ENCODE measurements around the gene MTRF1L. TPM values are rescaled to one million over a fixed set of nuclear protein-coding genes. Genes with fewer than 3 reads are reported as not detected.

Gene MTRF1L
- total RNA-seq, 1 donor from 2014 or later, result 17.0 TPM

DNA sequence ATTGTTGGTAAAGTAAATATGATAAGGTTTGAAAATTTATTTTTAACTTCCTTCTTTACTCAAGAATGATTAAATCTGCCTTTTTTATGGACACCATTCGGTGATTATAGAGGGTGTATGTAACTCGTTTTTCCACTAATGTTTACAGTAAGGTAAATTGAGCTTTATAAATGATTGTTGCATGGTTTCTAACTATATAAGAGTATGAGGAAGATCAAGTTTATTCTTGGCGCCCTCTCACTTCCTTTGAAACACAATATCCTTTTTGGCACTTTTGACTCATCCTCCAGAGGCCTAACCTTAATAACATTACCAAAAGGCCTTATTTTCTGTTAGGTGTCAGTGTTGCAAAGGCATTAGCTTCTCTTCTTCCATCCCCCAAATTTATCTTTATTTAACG, 41.8 kb upstream of the MTRF1L start:
- TF ChIP-seq, protein P1, sequence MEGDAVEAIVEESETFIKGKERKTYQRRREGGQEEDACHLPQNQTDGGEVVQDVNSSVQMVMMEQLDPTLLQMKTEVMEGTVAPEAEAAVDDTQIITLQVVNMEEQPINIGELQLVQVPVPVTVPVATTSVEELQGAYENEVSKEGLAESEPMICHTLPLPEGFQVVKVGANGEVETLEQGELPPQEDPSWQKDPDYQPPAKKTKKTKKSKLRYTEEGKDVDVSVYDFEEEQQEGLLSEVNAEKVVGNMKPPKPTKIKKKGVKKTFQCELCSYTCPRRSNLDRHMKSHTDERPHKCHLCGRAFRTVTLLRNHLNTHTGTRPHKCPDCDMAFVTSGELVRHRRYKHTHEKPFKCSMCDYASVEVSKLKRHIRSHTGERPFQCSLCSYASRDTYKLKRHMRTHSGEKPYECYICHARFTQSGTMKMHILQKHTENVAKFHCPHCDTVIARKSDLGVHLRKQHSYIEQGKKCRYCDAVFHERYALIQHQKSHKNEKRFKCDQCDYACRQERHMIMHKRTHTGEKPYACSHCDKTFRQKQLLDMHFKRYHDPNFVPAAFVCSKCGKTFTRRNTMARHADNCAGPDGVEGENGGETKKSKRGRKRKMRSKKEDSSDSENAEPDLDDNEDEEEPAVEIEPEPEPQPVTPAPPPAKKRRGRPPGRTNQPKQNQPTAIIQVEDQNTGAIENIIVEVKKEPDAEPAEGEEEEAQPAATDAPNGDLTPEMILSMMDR (IDR thresholded peaks at IDR 0.05; ENCODE audit: unreplicated experiment), result no peak

DNA sequence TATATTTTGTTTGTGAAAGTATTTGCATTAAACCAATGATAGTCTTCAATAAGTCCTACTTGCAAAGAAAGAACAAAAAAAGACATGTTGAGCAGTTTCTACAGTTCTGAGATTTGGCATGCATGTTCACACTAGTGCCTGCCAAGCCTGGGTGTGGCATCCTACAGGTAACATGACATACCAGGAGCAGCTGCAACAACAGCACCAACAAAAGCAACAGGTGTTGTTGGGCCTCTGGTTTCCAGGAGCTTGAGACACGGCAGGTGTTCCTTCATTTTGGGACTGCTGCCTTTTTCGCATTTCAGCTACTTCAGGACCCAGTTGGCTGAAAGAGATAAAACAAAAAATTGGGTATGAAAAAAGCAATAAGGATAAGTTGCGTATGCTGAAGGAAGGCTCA, 41.2 kb upstream of the MTRF1L start:
- Mint-ChIP-seq H3K27me3 (ENCODE audit: low read depth) (no peaks in the 10 kb centered on the region), H3K36me3 (no peaks in the 10 kb centered on the region), H3K4me1 (no peaks in the 10 kb centered on the region), H3K4me3 (no peak overlapping the region), H3K27ac (no peak overlapping the region), H3K9me3 (peaks cover 11% of the 10 kb centered on the region)
- no peak for DNase-seq (ENCODE audit: low spot score in 2 of 2, unreplicated experiment in 2 of 2)
- TF ChIP-seq, protein P1 (IDR thresholded peaks at IDR 0.05; ENCODE audit: unreplicated experiment), result no peak

More for the DNA sequence above, 41.8 kb upstream of the MTRF1L start:
- Mint-ChIP-seq H3K4me1 (no peaks in the 10 kb centered on the region), H3K27ac (no peak overlapping the region), H3K36me3 (no peaks in the 10 kb centered on the region), H3K4me3 (no peak overlapping the region), H3K9me3 (peaks cover 11% of the 10 kb centered on the region), H3K27me3 (ENCODE audit: low read depth) (no peaks in the 10 kb centered on the region)
- no peak for DNase-seq (ENCODE audit: low spot score in 2 of 2, unreplicated experiment in 2 of 2)

DNA sequence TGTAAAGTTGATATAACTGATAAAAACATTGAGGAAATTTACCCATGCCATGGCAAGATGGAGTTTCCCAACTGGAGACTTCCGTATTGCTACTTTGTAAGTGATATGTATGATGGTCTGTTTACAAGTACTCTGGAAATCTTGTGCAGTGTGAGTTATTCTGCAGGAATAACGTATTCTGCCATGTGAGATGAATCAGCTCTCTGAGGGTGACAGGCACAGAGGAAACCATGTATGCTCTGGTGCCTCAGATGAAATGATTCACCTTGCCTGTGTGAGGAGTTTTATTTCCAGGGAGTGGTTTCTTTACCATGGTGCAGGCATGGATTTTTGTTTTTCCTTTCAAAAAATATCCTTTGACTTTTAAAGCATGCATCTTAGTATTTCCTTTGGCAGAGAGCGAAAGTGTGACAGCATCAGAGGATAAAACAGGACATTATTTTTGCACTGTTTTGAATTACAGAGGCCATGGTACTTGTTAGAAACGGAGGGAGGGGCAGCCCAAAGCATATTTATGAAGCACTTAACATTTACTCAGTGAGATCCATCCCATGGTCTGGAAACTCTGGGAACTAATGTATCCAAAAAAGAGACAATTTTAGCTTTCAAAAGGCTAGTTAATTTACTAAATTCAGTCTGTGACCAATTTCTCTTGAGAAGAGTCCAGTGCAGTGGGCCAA, 36.0 kb upstream of the MTRF1L start:
- no peaks in the 10 kb centered on the region for H3K9me3 Mint-ChIP-seq
- TF ChIP-seq, protein P1 (IDR thresholded peaks at IDR 0.05; ENCODE audit: unreplicated experiment), result no peak
- no peak for DNase-seq (ENCODE audit: low spot score in 2 of 2, unreplicated experiment in 2 of 2)
- no peak overlapping the region for H3K27ac Mint-ChIP-seq
- H3K4me3 Mint-ChIP-seq, result no peak overlapping the region
- H3K27me3 Mint-ChIP-seq (ENCODE audit: low read depth), result no peaks in the 10 kb centered on the region
- H3K36me3 Mint-ChIP-seq, result no peaks in the 10 kb centered on the region
- H3K4me1 Mint-ChIP-seq, result no peaks in the 10 kb centered on the region

DNA sequence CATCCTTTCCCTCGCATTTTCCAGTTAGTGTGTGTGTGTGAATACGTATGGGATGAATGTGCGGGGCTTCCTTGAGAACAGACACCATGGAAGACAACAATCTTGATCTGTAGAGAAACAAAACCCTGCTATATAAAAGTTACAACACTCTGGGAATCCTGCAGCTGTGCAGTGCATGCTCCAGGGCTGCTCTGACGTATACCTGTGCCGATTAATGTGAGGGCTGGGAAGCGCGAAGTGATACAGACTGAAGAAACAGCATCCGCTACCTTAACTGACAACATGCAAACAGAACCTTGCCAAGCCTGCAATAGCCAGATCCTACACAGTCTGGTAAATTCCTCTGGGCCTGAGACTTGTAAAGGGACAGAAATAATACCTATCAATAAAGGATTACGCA, 31.6 kb upstream of the MTRF1L start:
- Mint-ChIP-seq H3K9me3 (no peaks in the 10 kb centered on the region), H3K4me1 (no peaks in the 10 kb centered on the region), H3K4me3 (no peak overlapping the region), H3K36me3 (no peaks in the 10 kb centered on the region), H3K27ac (no peak overlapping the region), H3K27me3 (ENCODE audit: low read depth) (no peaks in the 10 kb centered on the region)
- TF ChIP-seq, protein P1 (IDR thresholded peaks at IDR 0.05; ENCODE audit: unreplicated experiment), result no peak
- DNase-seq (ENCODE audit: low spot score in 2 of 2, unreplicated experiment in 2 of 2), result no peak

DNA sequence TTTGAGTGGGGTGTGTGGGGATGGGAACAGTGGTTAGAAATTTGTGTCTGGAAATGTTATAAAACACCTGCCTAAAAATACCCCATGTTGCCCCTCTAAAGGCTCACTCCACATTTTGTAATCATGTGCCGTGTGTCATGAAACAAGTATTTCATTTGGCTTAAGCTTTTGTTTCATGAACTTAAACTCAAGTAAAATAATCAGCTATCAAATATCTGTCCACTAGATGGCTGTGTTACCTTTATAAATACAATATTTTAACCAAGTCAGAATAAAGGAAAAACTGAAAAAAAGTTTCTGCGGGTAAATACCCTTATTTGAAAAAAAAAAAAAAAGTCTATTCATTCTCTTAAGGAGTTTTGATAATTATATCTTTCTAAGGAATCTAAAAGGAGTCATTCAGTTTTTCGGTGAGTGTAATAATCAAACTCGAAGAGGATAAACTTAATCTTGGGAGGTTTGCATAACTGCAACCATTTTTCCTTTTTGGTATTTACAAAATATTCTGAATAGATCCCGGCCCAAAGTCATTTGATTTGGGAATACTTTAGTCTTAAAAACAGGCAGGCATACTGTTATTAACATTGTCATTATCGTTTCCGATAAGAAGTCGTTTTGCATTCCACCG, 29.9 kb upstream of the MTRF1L start:
- Mint-ChIP-seq H3K27ac (no peak overlapping the region), H3K9me3 (no peaks in the 10 kb centered on the region), H3K36me3 (no peaks in the 10 kb centered on the region), H3K27me3 (ENCODE audit: low read depth) (peaks cover 1% of the 10 kb centered on the region), H3K4me1 (no peaks in the 10 kb centered on the region), H3K4me3 (no peak overlapping the region)
- TF ChIP-seq, protein P1 (IDR thresholded peaks at IDR 0.05; ENCODE audit: unreplicated experiment), result peak; percentile 50
- no peak for DNase-seq (ENCODE audit: low spot score in 2 of 2, unreplicated experiment in 2 of 2)
